Myometrial cell (primary cell): ENCODE data around the gene ZAR1. TPM values are rescaled to one million over a fixed set of nuclear protein-coding genes. Genes with fewer than 3 reads are reported as not detected.

Source experiments
- total RNA-seq: library from RNA; depleted of rRNA; stranded (reverse); fragments of >200 nt; gene quantifications from 2 replicates; pipeline ENCODE4 v1.2.3, GENCODE V29; 2015

The ZAR1 gene, protein sequence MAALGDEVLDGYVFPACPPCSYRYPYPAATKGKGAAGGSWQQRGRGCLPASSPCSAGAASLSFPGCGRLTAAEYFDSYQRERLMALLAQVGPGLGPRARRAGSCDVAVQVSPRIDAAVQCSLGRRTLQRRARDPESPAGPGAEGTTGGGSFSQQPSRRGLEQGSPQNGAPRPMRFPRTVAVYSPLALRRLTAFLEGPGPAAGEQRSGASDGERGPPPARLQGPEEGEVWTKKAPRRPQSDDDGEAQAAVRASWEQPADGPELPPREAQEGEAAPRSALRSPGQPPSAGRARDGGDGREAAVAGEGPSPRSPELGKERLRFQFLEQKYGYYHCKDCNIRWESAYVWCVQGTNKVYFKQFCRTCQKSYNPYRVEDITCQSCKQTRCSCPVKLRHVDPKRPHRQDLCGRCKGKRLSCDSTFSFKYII
- total RNA-seq = not detected in 2 replicates

DNA sequence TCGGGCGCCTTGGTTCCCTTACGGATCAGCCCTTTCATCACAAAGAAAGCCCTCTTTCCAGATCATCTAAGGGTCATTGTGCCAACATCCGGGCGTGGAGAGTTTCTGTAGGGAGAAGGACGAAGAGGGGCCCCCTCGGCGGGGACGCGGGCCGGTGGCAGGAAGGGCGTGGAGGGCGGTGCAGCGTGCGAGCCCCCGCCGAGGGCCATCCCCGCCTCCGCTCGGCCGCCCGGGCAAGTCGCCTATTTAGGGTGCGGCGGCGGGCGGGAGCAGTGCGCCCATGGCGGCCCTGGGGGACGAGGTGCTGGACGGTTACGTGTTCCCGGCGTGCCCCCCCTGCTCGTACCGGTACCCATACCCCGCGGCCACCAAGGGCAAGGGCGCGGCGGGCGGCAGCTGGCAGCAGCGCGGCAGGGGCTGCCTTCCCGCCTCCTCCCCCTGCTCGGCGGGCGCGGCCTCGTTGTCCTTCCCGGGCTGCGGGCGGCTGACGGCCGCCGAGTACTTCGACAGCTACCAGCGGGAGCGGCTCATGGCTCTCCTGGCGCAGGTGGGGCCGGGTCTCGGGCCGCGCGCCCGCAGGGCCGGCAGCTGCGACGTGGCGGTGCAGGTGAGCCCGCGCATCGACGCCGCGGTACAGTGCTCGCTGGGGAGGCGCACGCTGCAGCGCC lies at the start of gene ZAR1:
Gene ZAR1 (plus strand): TSS at position 241 of the 668 bp plus-strand sequence. CDS start 40 bp downstream, at position 281.

DNA sequence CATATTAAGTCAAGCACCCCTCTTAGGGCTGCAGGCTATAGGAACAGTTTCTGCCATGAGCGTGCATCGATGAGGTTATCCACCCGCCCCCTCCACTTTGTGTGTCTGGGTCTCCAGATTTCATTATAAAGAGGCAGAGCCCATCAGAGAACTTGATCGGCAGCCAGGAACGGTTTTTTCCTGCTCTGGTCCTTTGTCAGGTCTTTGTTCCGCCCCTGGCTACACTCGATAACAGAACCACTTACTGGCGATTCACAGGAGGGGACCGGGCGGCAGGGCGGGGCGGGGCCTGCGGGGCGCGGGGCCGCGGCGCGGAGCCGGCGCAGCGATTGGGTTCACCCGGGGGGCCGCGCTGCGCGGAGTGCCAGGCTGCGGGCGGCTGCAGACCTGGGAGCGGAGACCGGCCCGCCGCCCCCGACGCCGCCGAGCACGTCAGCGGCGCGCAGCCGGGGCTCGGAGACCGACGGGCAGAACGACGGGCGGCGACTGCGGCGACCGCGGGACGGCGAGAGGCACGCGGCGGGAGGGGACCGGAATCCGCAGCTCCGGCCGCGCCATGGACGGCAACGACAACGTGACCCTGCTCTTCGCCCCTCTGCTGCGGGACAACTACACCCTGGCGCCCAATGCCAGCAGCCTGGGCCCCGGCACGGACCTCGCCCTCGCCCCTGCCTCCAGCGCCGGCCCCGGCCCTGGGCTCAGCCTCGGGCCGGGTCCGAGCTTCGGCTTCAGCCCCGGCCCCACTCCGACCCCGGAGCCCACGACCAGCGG lies 6.9 kb upstream of the ZAR1 start, which contains the start of gene SLC10A4:
Gene SLC10A4 (plus strand): TSS at position 338 of the 771 bp plus-strand sequence. CDS start 219 bp downstream, at position 557.

Other genes with a start within 250 kb of the ZAR1 start
- 0.35 and 1.4 TPM in 2 replicates for gene TEC, start 220.4 kb upstream of the ZAR1 start, total RNA-seq
- 21.6 and 43.8 TPM in 2 replicates for gene SLAIN2, start 148.7 kb upstream of the ZAR1 start, total RNA-seq
- gene SLC10A4, start 6.9 kb upstream of the ZAR1 start, total RNA-seq = 0.35 TPM in 1 of 2 replicates, not detected in the other